ENCODE results near the gene BPI. TPM values are rescaled to one million over a fixed set of nuclear protein-coding genes. Genes with fewer than 3 reads are reported as not detected.

BPI gene
- total RNA-seq, 4 donors from 2014 or later = not detected

DNA sequence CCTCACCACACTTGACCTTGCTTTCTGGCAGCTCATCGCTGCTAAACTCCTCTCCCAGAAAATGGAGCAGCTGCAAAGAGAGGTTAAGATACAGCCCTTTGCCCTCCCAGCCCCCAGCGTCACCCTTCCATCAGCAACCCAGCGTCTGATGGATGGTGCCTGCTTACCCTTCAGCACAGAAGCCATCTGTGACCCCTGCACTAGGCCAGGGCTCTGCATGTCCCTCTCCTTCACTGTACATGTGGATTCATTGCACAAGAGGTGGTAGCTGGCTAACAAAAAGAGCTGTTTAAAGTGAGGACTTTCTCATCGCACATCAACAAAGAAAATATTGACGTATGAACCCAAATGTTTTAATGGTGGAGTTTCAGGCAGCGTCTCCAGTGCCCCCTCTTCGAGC is 54.6 kb downstream of the BPI start:
- DNase-seq = no peak
- in situ Hi-C loops (cut with MboI; ENCODE audit: low pct_ligation_motif_present in 1 of 4, low pct_unique_long_range_greater_than_20kb in 1 of 4, low sequenced_read_pairs in 3 of 4) = no loop called here
- Histone ChIP-seq H3K4me1 (no peaks in the 10 kb centered on the region), H3K9me3 (no peaks in the 10 kb centered on the region), H3K36me3 (no peaks in the 10 kb centered on the region), H3K27ac (no peak overlapping the region), H3K27me3 (no peaks in the 10 kb centered on the region), H3K4me3 (no peak overlapping the region)
- TF ChIP-seq POLR2AphosphoS5 (IDR thresholded peaks at IDR 0.05) = no peak
- no peak for TF ChIP-seq POLR2A (IDR thresholded peaks at IDR 0.05)
- TF ChIP-seq, protein P1, sequence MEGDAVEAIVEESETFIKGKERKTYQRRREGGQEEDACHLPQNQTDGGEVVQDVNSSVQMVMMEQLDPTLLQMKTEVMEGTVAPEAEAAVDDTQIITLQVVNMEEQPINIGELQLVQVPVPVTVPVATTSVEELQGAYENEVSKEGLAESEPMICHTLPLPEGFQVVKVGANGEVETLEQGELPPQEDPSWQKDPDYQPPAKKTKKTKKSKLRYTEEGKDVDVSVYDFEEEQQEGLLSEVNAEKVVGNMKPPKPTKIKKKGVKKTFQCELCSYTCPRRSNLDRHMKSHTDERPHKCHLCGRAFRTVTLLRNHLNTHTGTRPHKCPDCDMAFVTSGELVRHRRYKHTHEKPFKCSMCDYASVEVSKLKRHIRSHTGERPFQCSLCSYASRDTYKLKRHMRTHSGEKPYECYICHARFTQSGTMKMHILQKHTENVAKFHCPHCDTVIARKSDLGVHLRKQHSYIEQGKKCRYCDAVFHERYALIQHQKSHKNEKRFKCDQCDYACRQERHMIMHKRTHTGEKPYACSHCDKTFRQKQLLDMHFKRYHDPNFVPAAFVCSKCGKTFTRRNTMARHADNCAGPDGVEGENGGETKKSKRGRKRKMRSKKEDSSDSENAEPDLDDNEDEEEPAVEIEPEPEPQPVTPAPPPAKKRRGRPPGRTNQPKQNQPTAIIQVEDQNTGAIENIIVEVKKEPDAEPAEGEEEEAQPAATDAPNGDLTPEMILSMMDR (IDR thresholded peaks at IDR 0.05) = no peak
- no peak for TF ChIP-seq EP300 (IDR thresholded peaks at IDR 0.05; ENCODE audit: low read depth)
- WGBS, 2 donors (ENCODE audit: low coverage in 1 of 2) = 71 to 84% methylated on average over 1 to 7 of the region's 7 CpGs
- intact Hi-C loops (cut with DNase I; ENCODE audit: low total_unique reads) = no loop called here

DNA sequence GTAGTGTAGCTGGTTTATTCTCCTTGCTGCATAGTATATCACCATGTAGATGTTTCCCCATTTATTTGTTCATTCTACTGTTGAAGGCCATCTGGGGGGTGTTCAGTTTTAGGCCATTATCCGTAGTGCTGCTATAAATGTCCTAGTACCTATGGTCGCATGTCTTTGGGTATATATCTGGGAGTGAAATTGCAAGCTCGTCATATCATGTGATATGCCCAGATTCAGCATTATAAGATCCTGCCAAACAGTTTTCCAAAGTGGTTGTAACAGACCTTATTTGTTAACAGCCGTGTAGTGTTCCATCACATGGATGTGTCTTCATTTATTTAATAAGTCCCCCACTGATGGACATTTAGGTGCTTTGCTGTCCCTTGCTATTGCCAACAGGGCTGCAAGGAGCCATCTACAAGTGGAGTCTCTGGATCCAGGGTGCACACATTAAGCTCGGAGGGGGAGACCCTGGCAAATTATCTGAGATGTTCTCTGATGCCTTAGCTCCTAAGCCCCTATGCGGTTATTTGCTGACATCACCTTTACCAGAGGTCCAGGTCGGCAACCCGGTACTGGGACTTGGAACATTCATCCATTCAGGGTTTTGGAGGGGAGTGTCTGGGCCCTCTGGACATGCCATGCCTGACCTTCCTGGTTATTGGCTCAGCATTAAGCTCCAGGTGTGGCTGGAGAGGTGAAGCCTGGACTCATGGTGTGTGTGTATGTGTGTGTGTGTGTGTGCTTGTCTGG is 59.2 kb downstream of the BPI start:
- no peak for DNase-seq
- H3K4me3 ChIP-seq = no peak overlapping the region
- 85 to 90% methylated on average over 4 to 8 of the region's 8 CpGs for WGBS, 2 donors (ENCODE audit: low coverage in 1 of 2)
- no peaks in the 10 kb centered on the region for H3K9me3 ChIP-seq
- in situ Hi-C loops (cut with MboI; ENCODE audit: low pct_ligation_motif_present in 1 of 4, low pct_unique_long_range_greater_than_20kb in 1 of 4, low sequenced_read_pairs in 3 of 4) = no loop called here
- H3K4me1 ChIP-seq = no peaks in the 10 kb centered on the region
- H3K36me3 ChIP-seq = no peaks in the 10 kb centered on the region
- TF ChIP-seq, protein P1 (IDR thresholded peaks at IDR 0.05) = no peak
- TF ChIP-seq POLR2A (IDR thresholded peaks at IDR 0.05) (no peak), POLR2AphosphoS5 (IDR thresholded peaks at IDR 0.05) (no peak), EP300 (IDR thresholded peaks at IDR 0.05; ENCODE audit: low read depth) (no peak)
- H3K27ac ChIP-seq = no peak overlapping the region
- intact Hi-C loops (cut with DNase I; ENCODE audit: low total_unique reads) = no loop called here
- H3K27me3 ChIP-seq = no peaks in the 10 kb centered on the region

DNA sequence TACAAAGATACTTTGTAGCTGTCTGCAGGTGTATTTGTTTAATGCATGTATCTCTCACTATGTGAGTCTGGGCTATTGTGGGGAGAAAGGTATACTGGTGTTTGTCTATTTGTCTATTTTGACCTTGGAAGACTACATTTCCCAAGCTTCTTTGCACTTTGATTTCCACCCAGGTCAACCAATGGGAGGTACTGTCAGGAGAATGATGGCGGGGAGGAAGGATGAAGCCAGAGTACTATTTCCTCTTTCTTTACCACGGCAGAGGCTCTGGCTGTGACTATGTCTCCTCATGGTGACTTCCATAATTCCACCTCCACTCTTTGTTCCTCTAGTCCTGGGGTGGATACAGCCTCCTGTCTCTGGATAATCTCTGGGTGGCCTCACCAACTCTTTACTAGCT is 65.4 kb downstream of the BPI start:
- DNase-seq = no peak
- intact Hi-C loops (cut with DNase I; ENCODE audit: low total_unique reads) (no loop called here), in situ Hi-C loops (cut with MboI; ENCODE audit: low pct_ligation_motif_present in 1 of 4, low pct_unique_long_range_greater_than_20kb in 1 of 4, low sequenced_read_pairs in 3 of 4) (no loop called here)
- no peaks in the 10 kb centered on the region for H3K36me3 ChIP-seq
- no peak overlapping the region for H3K4me3 ChIP-seq
- TF ChIP-seq POLR2A (IDR thresholded peaks at IDR 0.05) (no peak), EP300 (IDR thresholded peaks at IDR 0.05; ENCODE audit: low read depth) (no peak), POLR2AphosphoS5 (IDR thresholded peaks at IDR 0.05) (no peak)
- TF ChIP-seq, protein P1 (IDR thresholded peaks at IDR 0.05) = no peak
- peaks cover 6% of the 10 kb centered on the region for H3K27me3 ChIP-seq
- H3K9me3 ChIP-seq = no peaks in the 10 kb centered on the region
- H3K27ac ChIP-seq = no peak overlapping the region
- 33 to 40% methylated on average over 1 to 2 of the region's 2 CpGs for WGBS, 2 donors (ENCODE audit: low coverage in 1 of 2)
- H3K4me1 ChIP-seq = no peaks in the 10 kb centered on the region

DNA sequence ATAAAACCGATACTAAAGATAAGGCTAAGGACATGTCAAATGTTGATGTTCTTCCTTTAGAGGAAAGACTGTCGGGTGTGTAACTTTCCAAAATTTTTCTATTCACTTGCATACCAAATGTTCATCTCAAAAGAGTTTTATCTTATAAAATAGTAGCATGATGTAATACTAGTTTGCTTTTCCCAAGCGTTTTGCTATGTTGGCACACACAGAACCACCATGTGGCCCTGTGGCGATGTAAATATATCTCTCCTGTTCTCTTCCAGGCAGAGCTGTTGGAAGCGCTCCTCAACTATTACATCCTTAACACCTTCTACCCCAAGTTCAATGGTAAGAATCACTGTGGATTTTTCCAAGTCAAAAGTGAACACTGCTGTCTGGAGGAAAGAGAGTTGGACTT is 68.8 kb downstream of the BPI start:
- no peaks in the 10 kb centered on the region for H3K4me1 ChIP-seq
- in situ Hi-C loops (cut with MboI; ENCODE audit: low pct_ligation_motif_present in 1 of 4, low pct_unique_long_range_greater_than_20kb in 1 of 4, low sequenced_read_pairs in 3 of 4) (no loop called here), intact Hi-C loops (cut with DNase I; ENCODE audit: low total_unique reads) (no loop called here)
- H3K4me3 ChIP-seq = no peak overlapping the region
- no peak for TF ChIP-seq POLR2AphosphoS5 (IDR thresholded peaks at IDR 0.05)
- no peaks in the 10 kb centered on the region for H3K36me3 ChIP-seq
- H3K27ac ChIP-seq = no peak overlapping the region
- no peak for DNase-seq
- no peaks in the 10 kb centered on the region for H3K9me3 ChIP-seq
- peaks cover 6% of the 10 kb centered on the region for H3K27me3 ChIP-seq
- 72 to 79% methylated on average over 4 to 5 of the region's 5 CpGs for WGBS, 2 donors (ENCODE audit: low coverage in 1 of 2)
